GM19025 (cell line): ENCODE measurements around the gene BCL6.

Experiments
- ATAC-seq: cut with Tn5 transposase; IDR thresholded peaks from one replicate; pipeline ENCODE4 v1.9.1; 2021; ENCODE audit warnings: mild to moderate bottlenecking, low read depth, moderate library complexity; ENCODE audit not compliant: unreplicated experiment

BCL6 gene

GRCh38 chr3:187763850-187764648, 18.8 kb upstream of the BCL6 start:
- no peak for ATAC-seq

GRCh38 chr3:187762792-187763191, 17.5 kb upstream of the BCL6 start:
- no peak for ATAC-seq

- no peak for ATAC-seq
These were observed 14.3 kb upstream of the BCL6 start for GRCh38 chr3:187759601-187760000.

GRCh38 chr3:187758318-187758955, 13.2 kb upstream of the BCL6 start:
- ATAC-seq, result no peak

- no peak for ATAC-seq
These were observed 8.2 kb upstream of the BCL6 start for GRCh38 chr3:187753516-187753915.

- ATAC-seq, result no peak
These were observed 5.3 kb upstream of the BCL6 start for GRCh38 chr3:187750513-187751123.

- no peak for ATAC-seq
These were observed 4.8 kb upstream of the BCL6 start for GRCh38 chr3:187750006-187750512.

GRCh38 chr3:187748050-187748481, 2.8 kb upstream of the BCL6 start:
- ATAC-seq, result no peak

GRCh38 chr3:187747506-187747905, 2.2 kb upstream of the BCL6 start:
- ATAC-seq, result no peak

GRCh38 chr3:187746442-187747281, 1.4 kb upstream of the BCL6 start:
- no peak for ATAC-seq

GRCh38 chr3:187746059-187746441, 782 bp upstream of the BCL6 start:
- ATAC-seq, result no peak

- no peak for ATAC-seq
These were observed 808 bp downstream of the BCL6 start for GRCh38 chr3:187744169-187745151.

- no peak for ATAC-seq
These were observed 1.8 kb downstream of the BCL6 start for GRCh38 chr3:187743195-187744141.

- ATAC-seq, result no peak
These were observed 2.7 kb downstream of the BCL6 start for GRCh38 chr3:187742351-187743171.

- no peak for ATAC-seq
These were observed 3.6 kb downstream of the BCL6 start for GRCh38 chr3:187741403-187742350.
